Astrocyte of the spinal cord (primary cell): ENCODE measurements around the gene ZPBP.

ENCODE experiments used
- DNase-seq: peaks from one replicate; pipeline ENCODE4 v3.0.0; 2011; ENCODE audit warnings: low read depth, low spot score
- H3K4me3 ChIP-seq: 2 replicates; pipeline ENCODE4 v1.5.1; 2011; ENCODE audit warnings: low read depth, mild to moderate bottlenecking, low read length, moderate library complexity
- in situ Hi-C: cut with HindIII; loops from 2 replicates; pipeline ENCODE4 v1.10.0; 2017; ENCODE audit warnings: low sequenced_read_pairs
- TF ChIP-seq, protein P1 (sequence below): IDR thresholded peaks from 2 replicates; pipeline ENCODE4 v1.5.1; 2012; ENCODE audit warnings: low read depth, mild to moderate bottlenecking, low read length, inconsistent platforms

The ZPBP gene

DNA sequence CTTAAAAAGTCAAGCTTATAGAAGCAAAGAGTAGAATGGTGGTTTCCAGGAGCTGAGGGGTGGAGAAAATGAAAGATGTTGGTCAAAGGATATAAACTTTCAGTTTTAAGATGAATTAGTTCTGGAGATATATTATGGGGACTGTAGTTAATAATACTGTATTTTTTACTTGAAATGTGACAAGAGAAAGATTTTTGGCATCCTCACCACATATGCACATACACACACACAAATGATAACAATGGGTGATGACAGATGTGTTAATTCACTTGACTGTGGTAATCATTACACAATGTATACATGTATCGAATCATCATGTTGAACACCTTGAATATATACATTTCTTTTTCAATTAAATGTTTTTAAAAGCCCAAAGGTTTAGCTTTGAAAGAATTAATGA, 32.7 kb upstream of the ZPBP start:
- TF ChIP-seq, protein P1, sequence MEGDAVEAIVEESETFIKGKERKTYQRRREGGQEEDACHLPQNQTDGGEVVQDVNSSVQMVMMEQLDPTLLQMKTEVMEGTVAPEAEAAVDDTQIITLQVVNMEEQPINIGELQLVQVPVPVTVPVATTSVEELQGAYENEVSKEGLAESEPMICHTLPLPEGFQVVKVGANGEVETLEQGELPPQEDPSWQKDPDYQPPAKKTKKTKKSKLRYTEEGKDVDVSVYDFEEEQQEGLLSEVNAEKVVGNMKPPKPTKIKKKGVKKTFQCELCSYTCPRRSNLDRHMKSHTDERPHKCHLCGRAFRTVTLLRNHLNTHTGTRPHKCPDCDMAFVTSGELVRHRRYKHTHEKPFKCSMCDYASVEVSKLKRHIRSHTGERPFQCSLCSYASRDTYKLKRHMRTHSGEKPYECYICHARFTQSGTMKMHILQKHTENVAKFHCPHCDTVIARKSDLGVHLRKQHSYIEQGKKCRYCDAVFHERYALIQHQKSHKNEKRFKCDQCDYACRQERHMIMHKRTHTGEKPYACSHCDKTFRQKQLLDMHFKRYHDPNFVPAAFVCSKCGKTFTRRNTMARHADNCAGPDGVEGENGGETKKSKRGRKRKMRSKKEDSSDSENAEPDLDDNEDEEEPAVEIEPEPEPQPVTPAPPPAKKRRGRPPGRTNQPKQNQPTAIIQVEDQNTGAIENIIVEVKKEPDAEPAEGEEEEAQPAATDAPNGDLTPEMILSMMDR, result no peak
- no peak overlapping the region for H3K4me3 ChIP-seq
- DNase-seq, result no peak
- in situ Hi-C loops, result no loop called here

DNA sequence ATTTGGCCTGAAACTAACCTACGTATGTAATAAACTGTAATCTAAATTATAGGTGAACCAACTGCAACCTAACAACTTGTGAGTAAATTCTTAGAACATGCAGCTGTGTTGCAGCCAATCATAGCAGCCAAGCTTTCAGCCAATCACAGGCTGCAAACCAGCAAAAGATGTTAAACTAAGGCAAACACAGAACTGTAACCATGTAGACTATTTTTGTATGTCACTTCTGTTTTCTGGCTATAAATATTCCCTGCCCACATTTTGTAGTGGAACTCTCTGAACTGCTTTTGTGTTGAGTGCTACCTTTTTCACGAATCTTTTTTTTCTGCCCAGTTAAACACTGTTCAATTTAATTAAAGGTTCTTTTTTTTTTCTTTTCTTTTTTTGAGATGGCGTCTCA, 28.2 kb upstream of the ZPBP start:
- in situ Hi-C loops, result no loop called here
- no peak for DNase-seq

DNA sequence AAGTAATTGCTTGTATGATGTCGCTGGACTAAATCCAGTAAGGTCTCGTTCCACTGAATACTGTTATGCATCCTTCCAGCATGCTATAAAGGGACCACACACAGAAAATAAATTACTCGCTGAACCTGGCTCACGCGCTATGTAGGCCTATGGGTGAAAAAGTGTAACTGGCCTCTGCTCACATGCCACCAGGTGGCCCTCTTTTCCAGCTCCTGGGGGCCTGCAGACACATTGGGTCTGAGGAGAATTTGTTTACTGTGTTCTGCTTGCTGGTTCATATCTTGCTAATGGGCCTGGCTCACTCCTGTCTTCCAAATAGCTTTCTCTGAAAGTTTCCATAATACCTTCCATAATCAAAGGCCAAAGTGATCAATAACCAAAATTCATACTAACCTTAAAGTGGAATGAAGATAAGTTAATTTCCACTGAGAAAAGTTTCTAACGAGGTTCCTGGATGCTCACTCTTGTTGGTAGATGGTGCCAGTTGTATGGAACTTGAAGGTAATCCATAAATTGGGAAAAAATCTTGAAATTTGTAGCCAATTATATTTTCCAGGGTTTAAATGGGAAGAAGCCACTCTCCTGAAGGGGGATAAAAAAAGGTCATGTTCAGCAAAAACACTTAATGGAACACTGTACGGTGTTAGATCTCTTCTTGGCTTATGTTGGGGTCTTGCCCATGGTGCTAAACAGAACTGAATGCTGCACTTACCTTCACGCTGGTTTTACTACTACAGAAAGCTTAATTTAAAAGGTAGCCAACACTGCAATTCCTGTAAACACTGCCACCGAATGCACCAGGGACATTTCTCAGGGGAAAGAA, 27.0 kb upstream of the ZPBP start:
- in situ Hi-C loops, result no loop called here
- TF ChIP-seq, protein P1, result no peak
- H3K4me3 ChIP-seq, result no peak overlapping the region
- no peak for DNase-seq

More for the DNA sequence above, 28.2 kb upstream of the ZPBP start:
- TF ChIP-seq, protein P1, result no peak
- no peak overlapping the region for H3K4me3 ChIP-seq

- TF ChIP-seq, protein P1, result no peak
- no peak overlapping the region for H3K4me3 ChIP-seq
- in situ Hi-C loops, result no loop called here
- DNase-seq, result no peak
These were observed 19.2 kb upstream of the ZPBP start for GRCh38 chr7:50112250-50112649.

DNA sequence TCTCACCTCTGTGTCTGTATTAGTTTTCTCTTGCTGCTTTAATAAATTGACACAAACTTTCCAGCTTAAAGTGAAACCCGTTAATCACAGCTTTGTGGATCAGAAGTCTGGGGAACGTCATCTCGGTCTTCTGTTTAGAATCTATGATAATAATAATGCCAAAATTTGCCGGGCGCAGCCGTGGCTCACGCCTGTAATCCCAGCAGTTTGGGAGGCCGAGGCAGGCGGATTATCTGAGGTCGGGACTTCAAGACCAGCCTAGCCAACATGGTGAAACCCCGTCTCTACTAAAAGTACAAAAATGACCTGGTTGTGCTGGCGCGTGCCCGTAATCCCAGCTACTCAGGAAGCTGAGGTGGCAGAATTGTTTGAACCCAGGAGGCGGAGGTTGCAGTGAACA, 8.8 kb upstream of the ZPBP start:
- TF ChIP-seq, protein P1, result no peak
- H3K4me3 ChIP-seq, result no peak overlapping the region
- DNase-seq, result no peak
- in situ Hi-C loops, result no loop called here

- DNase-seq, result no peak
- in situ Hi-C loops, result no loop called here
- TF ChIP-seq, protein P1, result no peak
- no peak overlapping the region for H3K4me3 ChIP-seq
These were observed 2.6 kb upstream of the ZPBP start for GRCh38 chr7:50095634-50096033.
